ENCODE measurements around the gene IDH3G. TPM values are rescaled to one million over a fixed set of nuclear protein-coding genes. Genes with fewer than 3 reads are reported as not detected.

Gene IDH3G
- total RNA-seq, 1 donor: 40.2 TPM

DNA sequence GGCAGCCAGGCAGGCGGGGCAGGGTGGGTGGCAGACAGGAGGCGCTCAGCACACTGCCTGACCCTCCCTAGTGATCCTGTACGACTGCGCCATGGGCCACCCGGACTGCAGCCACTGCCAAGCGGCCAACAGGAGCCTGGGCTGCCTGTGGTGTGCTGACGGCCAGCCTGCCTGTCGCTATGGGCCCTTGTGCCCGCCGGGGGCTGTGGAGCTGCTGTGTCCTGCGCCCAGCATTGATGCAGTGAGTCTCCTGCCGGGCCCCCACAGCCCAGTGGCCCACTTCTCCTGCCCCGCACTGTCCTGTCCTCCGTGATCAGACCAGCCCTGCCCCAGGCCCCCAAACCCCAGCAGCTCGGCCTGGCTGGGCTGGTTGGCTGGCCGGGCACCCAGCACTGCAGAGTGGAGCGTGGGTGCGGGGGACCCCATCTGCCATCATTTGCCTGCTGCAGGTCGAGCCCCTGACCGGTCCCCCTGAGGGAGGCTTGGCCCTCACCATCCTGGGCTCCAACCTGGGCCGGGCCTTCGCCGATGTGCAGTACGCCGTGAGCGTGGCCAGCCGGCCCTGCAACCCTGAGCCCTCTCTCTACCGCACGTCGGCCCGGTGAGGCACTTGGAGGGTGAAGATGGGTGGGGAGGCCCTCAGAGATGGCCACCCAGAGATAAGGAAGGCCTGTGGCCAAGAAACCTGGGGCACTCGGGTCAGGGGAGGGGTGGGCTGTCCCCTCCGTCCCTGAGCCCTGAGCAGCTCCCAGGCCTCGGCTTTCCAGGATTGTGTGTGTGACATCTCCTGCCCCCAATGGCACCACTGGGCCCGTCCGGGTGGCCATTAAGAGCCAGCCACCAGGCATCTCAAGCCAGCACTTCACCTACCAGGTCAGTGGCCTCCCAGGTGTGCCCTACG is 22.5 kb downstream of the IDH3G start:
- Histone ChIP-seq H3K27ac (ENCODE audit: low read depth, low read length) (no peak overlapping the region), H3K4me1 (ENCODE audit: insufficient read depth, low read length) (peaks cover 2% of the 10 kb centered on the region), H4K20me1 (ENCODE audit: insufficient read depth, low read length) (peaks cover 2% of the 10 kb centered on the region), H2AFZ (ENCODE audit: low read length) (no peak overlapping the region), H3K79me2 (ENCODE audit: insufficient read depth, low read length) (no peaks in the 10 kb centered on the region), H3K9me3 (ENCODE audit: low read depth, low read length) (no peaks in the 10 kb centered on the region), H3K4me3 (ENCODE audit: insufficient read depth, low read length) (no peak overlapping the region), H3K4me2 (ENCODE audit: insufficient read depth, low read length) (no peak overlapping the region), H3K36me3 (ENCODE audit: insufficient read depth, low read length) (no peaks in the 10 kb centered on the region), H3K27me3 (ENCODE audit: insufficient read depth, low read length) (no peaks in the 10 kb centered on the region)
- TF ChIP-seq, protein P1, sequence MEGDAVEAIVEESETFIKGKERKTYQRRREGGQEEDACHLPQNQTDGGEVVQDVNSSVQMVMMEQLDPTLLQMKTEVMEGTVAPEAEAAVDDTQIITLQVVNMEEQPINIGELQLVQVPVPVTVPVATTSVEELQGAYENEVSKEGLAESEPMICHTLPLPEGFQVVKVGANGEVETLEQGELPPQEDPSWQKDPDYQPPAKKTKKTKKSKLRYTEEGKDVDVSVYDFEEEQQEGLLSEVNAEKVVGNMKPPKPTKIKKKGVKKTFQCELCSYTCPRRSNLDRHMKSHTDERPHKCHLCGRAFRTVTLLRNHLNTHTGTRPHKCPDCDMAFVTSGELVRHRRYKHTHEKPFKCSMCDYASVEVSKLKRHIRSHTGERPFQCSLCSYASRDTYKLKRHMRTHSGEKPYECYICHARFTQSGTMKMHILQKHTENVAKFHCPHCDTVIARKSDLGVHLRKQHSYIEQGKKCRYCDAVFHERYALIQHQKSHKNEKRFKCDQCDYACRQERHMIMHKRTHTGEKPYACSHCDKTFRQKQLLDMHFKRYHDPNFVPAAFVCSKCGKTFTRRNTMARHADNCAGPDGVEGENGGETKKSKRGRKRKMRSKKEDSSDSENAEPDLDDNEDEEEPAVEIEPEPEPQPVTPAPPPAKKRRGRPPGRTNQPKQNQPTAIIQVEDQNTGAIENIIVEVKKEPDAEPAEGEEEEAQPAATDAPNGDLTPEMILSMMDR (IDR thresholded peaks at IDR 0.05; ENCODE audit: extremely low read depth, low read depth, low read length): no peak
- DNase-seq (ENCODE audit: insufficient read length, low spot score, missing footprints): peak; percentile 75

DNA sequence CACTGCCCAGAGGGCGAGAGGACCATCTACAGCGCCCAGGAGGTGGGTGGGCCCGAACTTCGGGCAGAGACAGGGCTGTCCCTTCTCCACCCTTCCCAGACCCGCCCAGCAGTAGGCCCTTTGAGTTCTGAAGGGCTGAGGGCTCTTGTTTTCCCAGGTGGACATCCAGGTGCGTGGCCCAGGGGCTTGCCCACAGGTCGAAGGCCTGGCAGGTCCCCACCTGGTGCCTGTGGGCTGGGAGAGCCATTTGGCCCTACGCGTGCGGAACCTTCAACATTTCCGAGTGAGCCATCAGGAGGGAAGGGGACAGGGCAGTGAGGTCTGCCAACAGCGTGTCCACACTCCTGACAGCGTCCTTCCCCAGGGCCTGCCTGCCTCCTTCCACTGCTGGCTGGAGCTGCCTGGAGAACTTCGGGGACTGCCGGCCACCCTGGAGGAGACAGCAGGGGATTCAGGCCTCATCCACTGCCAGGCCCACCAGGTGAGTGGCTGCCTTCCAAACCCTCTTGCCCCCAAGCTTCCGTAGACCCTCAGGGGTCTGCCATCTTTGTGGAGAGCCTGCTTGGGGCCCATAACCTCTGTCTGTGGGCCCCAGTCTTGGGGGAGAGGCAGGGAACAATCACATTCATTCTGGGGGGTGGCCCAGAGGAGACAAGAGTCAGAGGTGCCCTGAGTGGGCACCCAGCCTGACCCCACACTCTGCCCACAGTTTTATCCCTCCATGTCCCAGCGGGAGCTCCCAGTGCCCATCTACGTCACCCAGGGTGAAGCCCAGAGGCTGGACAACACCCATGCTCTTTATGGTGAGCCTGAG is 23.4 kb downstream of the IDH3G start:
- H3K79me2 ChIP-seq (ENCODE audit: insufficient read depth, low read length): no peaks in the 10 kb centered on the region
- TF ChIP-seq, protein P1 (IDR thresholded peaks at IDR 0.05; ENCODE audit: extremely low read depth, low read depth, low read length): no peak
- no peaks in the 10 kb centered on the region for H3K36me3 ChIP-seq (ENCODE audit: insufficient read depth, low read length)
- peaks cover 5% of the 10 kb centered on the region for H3K4me1 ChIP-seq (ENCODE audit: insufficient read depth, low read length)
- H4K20me1 ChIP-seq (ENCODE audit: insufficient read depth, low read length): peaks cover 5% of the 10 kb centered on the region
- DNase-seq (ENCODE audit: insufficient read length, low spot score, missing footprints): peak; percentile 91
- H3K4me2 ChIP-seq (ENCODE audit: insufficient read depth, low read length): no peak overlapping the region
- no peaks in the 10 kb centered on the region for H3K27me3 ChIP-seq (ENCODE audit: insufficient read depth, low read length)
- H3K9me3 ChIP-seq (ENCODE audit: low read depth, low read length): no peaks in the 10 kb centered on the region
- H3K27ac ChIP-seq (ENCODE audit: low read depth, low read length): no peak overlapping the region
- no peak overlapping the region for H3K4me3 ChIP-seq (ENCODE audit: insufficient read depth, low read length)
- H2AFZ ChIP-seq (ENCODE audit: low read length): no peak overlapping the region

DNA sequence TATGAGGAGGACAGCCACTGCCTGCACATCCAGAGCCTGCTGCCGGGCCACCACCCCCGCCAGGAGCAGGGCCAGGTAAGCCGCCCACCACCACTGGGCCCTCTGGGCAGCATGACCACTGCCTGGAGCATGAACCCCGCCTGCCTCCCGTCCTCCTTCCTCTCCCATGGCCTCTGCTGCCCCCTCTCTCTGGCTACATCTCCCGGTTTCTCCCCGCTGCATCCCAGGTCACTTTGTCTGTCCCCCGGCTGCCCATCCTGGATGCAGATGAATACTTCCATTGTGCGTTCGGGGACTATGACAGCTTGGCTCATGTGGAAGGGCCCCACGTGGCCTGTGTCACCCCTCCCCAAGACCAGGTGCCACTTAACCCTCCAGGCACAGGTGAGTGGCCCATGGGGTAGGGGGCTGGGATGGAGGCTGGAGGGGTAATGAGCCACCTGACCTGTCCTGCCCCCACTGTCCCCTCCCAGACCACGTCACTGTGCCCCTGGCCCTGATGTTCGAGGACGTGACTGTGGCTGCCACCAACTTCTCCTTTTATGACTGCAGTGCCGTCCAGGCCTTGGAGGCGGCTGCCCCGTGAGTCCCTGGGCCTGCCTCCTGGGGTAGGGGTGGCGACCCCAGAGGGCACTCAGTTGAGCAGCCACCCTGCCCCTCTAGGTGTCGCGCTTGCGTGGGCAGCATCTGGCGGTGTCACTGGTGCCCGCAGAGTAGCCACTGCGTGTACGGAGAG is 24.1 kb downstream of the IDH3G start:
- Histone ChIP-seq H2AFZ (ENCODE audit: low read length) (no peak overlapping the region), H3K4me2 (ENCODE audit: insufficient read depth, low read length) (no peak overlapping the region), H3K27me3 (ENCODE audit: insufficient read depth, low read length) (no peaks in the 10 kb centered on the region), H3K36me3 (ENCODE audit: insufficient read depth, low read length) (no peaks in the 10 kb centered on the region), H4K20me1 (ENCODE audit: insufficient read depth, low read length) (peaks cover 5% of the 10 kb centered on the region), H3K79me2 (ENCODE audit: insufficient read depth, low read length) (peaks cover under 1% of the 10 kb centered on the region), H3K9me3 (ENCODE audit: low read depth, low read length) (no peaks in the 10 kb centered on the region), H3K4me1 (ENCODE audit: insufficient read depth, low read length) (peaks cover 5% of the 10 kb centered on the region), H3K27ac (ENCODE audit: low read depth, low read length) (no peak overlapping the region), H3K4me3 (ENCODE audit: insufficient read depth, low read length) (no peak overlapping the region)
- TF ChIP-seq, protein P1 (IDR thresholded peaks at IDR 0.05; ENCODE audit: extremely low read depth, low read depth, low read length): no peak
- DNase-seq (ENCODE audit: insufficient read length, low spot score, missing footprints): peak; percentile 89
